GM13977 (cell line): ENCODE measurements around the gene SCGN.

Experiments used
- DNase-seq: peaks from one replicate; pipeline ENCODE4 v3.0.0; 2012; ENCODE audit warnings: low spot score
- in situ Hi-C: fragments of 300-500 bp; cut with MboI; formaldehyde crosslinking; loops from one replicate; pipeline ENCODE4 v1.12.0; 2022; ENCODE audit warnings: low sequenced_read_pairs, low pct_unique_long_range_greater_than_20kb, mixed read lengths, inconsistent platforms; ENCODE audit not compliant: unreplicated experiment
- TF ChIP-seq, protein P1 (sequence below): IDR thresholded peaks from 2 replicates; pipeline ENCODE4 v1.5.1; 2012; ENCODE audit warnings: mild to moderate bottlenecking, control low read depth; ENCODE audit not compliant: insufficient read depth; ENCODE audit errors: extremely low read depth, missing control alignments

Gene SCGN, protein sequence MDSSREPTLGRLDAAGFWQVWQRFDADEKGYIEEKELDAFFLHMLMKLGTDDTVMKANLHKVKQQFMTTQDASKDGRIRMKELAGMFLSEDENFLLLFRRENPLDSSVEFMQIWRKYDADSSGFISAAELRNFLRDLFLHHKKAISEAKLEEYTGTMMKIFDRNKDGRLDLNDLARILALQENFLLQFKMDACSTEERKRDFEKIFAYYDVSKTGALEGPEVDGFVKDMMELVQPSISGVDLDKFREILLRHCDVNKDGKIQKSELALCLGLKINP

DNA sequence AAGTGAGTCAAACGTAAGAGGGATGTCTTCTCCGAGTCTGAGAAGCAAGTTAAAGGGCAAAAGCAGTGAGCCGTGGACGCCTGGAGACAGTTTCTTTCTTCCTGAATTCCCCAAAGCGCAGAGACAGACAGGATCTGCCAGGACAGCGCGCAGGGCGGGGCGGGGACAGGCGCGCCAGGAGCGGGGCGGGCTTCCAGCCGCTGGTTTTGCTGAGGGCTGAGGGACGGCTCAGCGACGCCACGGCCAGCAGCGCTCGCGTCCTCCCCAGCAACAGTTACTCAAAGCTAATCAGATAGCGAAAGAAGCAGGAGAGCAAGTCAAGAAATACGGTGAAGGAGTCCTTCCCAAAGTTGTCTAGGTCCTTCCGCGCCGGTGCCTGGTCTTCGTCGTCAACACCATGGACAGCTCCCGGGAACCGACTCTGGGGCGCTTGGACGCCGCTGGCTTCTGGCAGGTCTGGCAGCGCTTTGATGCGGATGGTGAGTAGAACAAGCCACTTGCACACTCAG lies at the start of gene SCGN:
TSS of gene SCGN (plus strand) at position 209 of the 509 bp plus-strand sequence. CDS start at position 398, 189 bp downstream.
- in situ Hi-C loops = no loop called here
- DNase-seq = peak; percentile 31

DNA sequence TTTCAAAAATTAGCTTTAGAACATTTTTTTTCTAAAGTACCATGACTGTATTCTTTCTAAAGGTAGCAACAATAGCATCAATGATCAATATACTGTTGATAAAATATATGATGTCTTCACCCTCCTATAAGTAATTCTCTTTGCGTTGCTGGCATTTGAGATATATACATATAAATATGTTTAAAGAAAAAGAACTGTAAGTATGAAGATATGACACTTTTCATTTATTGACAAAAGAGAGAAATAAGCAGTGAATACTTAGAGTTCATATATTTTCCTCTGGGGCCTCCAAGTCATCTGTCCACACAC lies 49.4 kb upstream of the SCGN start:
- TF ChIP-seq, protein P1, sequence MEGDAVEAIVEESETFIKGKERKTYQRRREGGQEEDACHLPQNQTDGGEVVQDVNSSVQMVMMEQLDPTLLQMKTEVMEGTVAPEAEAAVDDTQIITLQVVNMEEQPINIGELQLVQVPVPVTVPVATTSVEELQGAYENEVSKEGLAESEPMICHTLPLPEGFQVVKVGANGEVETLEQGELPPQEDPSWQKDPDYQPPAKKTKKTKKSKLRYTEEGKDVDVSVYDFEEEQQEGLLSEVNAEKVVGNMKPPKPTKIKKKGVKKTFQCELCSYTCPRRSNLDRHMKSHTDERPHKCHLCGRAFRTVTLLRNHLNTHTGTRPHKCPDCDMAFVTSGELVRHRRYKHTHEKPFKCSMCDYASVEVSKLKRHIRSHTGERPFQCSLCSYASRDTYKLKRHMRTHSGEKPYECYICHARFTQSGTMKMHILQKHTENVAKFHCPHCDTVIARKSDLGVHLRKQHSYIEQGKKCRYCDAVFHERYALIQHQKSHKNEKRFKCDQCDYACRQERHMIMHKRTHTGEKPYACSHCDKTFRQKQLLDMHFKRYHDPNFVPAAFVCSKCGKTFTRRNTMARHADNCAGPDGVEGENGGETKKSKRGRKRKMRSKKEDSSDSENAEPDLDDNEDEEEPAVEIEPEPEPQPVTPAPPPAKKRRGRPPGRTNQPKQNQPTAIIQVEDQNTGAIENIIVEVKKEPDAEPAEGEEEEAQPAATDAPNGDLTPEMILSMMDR = no peak
- in situ Hi-C loops = no loop called here
- DNase-seq = no peak

More for the DNA sequence above, at the start of gene SCGN:
- TF ChIP-seq, protein P1 = no peak

DNA sequence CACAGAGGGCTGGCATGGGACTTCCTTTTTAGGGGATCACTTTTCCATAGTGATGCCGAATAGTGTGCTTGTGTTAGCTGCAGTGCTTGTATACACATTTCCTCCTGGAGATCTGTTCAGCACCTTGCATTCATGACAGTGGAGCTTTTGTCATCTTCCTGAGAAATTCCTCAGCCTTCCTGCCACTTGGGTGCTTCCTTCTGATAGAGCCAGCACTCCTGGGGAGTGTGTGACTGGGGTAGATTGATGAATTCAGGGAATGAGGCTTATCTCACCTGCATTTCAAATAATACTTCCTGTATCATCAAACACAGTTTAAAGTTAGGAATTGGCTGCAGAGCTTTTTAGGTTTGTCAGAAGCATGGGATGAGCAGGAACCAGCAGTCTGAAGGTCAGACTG lies 48.8 kb upstream of the SCGN start:
- DNase-seq = no peak
- TF ChIP-seq, protein P1 = no peak
- in situ Hi-C loops = no loop called here

DNA sequence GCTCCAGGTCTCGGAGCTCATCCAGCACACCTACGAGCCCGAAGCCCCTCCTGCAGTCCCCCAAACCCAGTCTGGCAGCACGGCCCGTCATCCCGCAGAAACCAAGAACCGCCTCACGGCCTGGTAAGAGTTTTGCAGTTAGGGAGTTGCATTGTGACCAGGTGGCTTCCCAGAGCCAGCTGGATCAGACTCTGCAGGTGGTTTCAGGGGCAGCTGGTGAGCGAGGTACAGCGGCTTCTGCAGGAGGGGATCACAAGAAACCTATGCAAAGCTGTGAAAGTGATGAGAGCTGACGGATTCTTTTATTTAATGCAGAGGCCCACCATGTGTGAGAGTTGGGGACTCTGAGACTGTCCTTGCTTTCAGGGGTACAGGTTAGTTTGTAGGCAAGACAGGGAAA lies 45.9 kb upstream of the SCGN start:
- TF ChIP-seq, protein P1 = no peak
- no peak for DNase-seq
- in situ Hi-C loops = no loop called here

DNA sequence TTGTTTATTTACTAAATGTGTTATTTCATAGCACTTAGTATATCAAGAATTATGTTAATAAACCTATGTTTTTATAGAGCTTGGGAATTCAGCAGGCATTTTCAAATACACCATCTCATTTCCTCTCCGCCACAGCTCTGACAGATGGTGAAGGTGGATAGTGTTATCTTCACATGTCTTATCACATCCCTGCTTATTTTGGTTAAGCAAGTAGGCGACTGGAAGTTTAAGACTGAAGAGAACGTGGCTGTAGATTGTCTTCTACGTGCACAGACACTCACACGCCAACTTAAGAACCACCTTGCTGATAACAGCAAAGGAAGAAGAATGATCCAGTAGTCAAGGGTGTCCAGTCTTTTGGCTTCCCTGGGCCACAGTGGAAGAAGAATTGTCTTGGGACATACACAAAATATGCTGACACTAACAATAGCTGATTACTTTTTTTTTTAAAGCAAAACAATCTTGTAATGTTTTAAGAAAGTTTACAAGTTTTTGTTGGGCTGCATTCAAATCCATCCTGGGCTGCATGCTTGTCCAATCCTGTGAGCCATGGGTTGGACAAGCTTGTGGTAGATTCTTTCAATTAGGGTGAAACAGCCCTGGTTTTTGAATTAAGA lies 43.3 kb upstream of the SCGN start:
- no peak for DNase-seq
- in situ Hi-C loops = no loop called here
- TF ChIP-seq, protein P1 = no peak

DNA sequence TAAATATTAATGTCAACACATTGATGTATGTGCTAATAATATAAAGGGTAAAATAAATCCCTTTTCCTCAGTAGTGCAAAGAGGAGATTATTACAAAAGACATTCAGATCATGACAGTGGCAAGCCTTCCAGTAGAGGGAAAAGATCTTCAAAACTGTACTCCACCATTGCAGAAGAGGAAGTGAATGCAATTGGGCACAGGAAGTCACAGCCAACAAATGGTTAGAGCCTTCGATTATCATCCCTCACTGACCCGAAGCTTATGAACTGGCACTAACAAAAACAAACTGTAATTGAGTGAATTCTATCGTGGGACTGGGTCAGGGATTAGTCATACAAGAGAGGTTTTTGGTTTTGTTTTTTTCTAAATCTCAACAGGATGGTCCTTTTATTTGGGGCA lies 39.3 kb upstream of the SCGN start:
- no peak for DNase-seq
- TF ChIP-seq, protein P1 = no peak
- in situ Hi-C loops = no loop called here
